Transverse colon (tissue), 4 donors: ENCODE measurements around the gene LYZL1. TPM values are rescaled to one million over a fixed set of nuclear protein-coding genes. Genes with fewer than 3 reads are reported as not detected.

Experiments
- DNase-seq: peaks from one replicate; pipeline ENCODE4 v3.0.0-alpha.2; 2019
- H3K27ac ChIP-seq, 4 donors: fragments of 200-600 bp; sonication (generic); 2 replicates each; pipeline ENCODE4 v1.5.1; 2016 to 2018; ENCODE audit warnings: inconsistent platforms in 4 of 4
- H3K27me3 ChIP-seq: fragments of 200-600 bp; sonication (generic); 2 replicates; pipeline ENCODE4 v1.5.1; 2017; ENCODE audit warnings: inconsistent platforms
- H3K36me3 ChIP-seq, 4 donors: fragments of 200-600 bp; sonication (generic); 2 replicates each; pipeline ENCODE4 v1.5.1; 2017 to 2019; ENCODE audit warnings: inconsistent platforms in 4 of 4
- H3K4me1 ChIP-seq, 4 donors: fragments of 200-600 bp; sonication (generic); 2 replicates each; pipeline ENCODE4 v1.5.1; 2017 to 2020; ENCODE audit warnings: inconsistent platforms in 4 of 4
- H3K4me3 ChIP-seq, 4 donors: fragments of 200-600 bp; sonication (generic); 1 replicate in 1 of 4; 2 replicates in 3 of 4; pipeline versions ENCODE4 v1.5.1 to v1.6.1; 2017 to 2019; ENCODE audit warnings: inconsistent platforms in 4 of 4
- H3K9me3 ChIP-seq, 2 donors: fragments of 200-600 bp; sonication (generic); 2 replicates each; pipeline ENCODE4 v1.5.1; 2017 to 2019; ENCODE audit warnings: inconsistent platforms in 2 of 2
- EP300 ChIP-seq: sonication (generic); formaldehyde crosslinking; IDR thresholded peaks from one replicate; pipeline ENCODE4 v1.6.1; 2017; ENCODE audit warnings: antibody characterized with exemption, low read depth
- POLR2A ChIP-seq: fragments of 450-650 bp; IDR thresholded peaks from one replicate; pipeline ENCODE4 v1.6.1; 2016; ENCODE audit warnings: antibody characterized with exemption, mild to moderate bottlenecking, moderate library complexity
- POLR2AphosphoS5 ChIP-seq, 3 donors: sonication (generic); formaldehyde crosslinking; IDR thresholded peaks; one replicate each; pipeline ENCODE4 v1.6.1; 2016; ENCODE audit warnings: antibody characterized with exemption in 3 of 3
- WGBS, 2 donors: methylation state at CpG; one replicate each; pipeline ENCODE4 v1.1.5; 2018; ENCODE audit warnings: low coverage in 1 of 2; 5-methylcytosine and 5-hydroxymethylcytosine counted together
- in situ Hi-C, 4 donors: fragments of 200-750 bp; cut with MboI; loops; one replicate each; pipeline versions ENCODE4 v1.15.0 to v1.15.1; 2017; ENCODE audit warnings: low sequenced_read_pairs in 3 of 4, low pct_ligation_motif_present in 1 of 4, low pct_unique_long_range_greater_than_20kb in 1 of 4
- intact Hi-C: fragments of 100-400 bp; cut with DNase I; formaldehyde crosslinking; loops from one replicate; pipeline ENCODE4 v1.15.1; 2023; ENCODE audit warnings: low total_unique reads
- total RNA-seq, 4 donors: library from RNA; depleted of rRNA; stranded (reverse); fragments of >200 nt; gene quantifications; one replicate each; pipeline ENCODE4 v1.1.0, GENCODE V29; 2016
- TF ChIP-seq, protein P1 (sequence below), 5 experiments: fragments of 200-600 bp in 3 of 5; fragments of 450-650 bp in 2 of 5; sonication (generic) in 3 of 5; IDR thresholded peaks; 1 replicate in 2 of 5; 2 replicates in 3 of 5; pipeline ENCODE4 v1.5.1; 2016 to 2017; ENCODE audit warnings: antibody characterized with exemption in 5 of 5, inconsistent platforms in 3 of 5, mild to moderate bottlenecking in 2 of 5, moderate library complexity in 1 of 5

The LYZL1 gene
- total RNA-seq, 4 donors from 2014 or later = not detected

GRCh38 chr10:29321656-29322055 is 32.8 kb downstream of the LYZL1 start:
- Histone ChIP-seq H3K4me1 (peaks cover 0 to 11% (median 1%) of the 10 kb centered on the region in 4 donors), H3K27me3 (no peaks in the 10 kb centered on the region), H3K27ac (no peak overlapping the region), H3K4me3 (no peak overlapping the region), H3K36me3 (no peaks in the 10 kb centered on the region), H3K9me3 (no peaks in the 10 kb centered on the region)
- intact Hi-C loops = no loop called here
- no peak for TF ChIP-seq POLR2A
- no peak for TF ChIP-seq POLR2AphosphoS5 (IDR thresholded peaks at IDR 0.05)
- TF ChIP-seq EP300 = no peak
- TF ChIP-seq, protein P1, sequence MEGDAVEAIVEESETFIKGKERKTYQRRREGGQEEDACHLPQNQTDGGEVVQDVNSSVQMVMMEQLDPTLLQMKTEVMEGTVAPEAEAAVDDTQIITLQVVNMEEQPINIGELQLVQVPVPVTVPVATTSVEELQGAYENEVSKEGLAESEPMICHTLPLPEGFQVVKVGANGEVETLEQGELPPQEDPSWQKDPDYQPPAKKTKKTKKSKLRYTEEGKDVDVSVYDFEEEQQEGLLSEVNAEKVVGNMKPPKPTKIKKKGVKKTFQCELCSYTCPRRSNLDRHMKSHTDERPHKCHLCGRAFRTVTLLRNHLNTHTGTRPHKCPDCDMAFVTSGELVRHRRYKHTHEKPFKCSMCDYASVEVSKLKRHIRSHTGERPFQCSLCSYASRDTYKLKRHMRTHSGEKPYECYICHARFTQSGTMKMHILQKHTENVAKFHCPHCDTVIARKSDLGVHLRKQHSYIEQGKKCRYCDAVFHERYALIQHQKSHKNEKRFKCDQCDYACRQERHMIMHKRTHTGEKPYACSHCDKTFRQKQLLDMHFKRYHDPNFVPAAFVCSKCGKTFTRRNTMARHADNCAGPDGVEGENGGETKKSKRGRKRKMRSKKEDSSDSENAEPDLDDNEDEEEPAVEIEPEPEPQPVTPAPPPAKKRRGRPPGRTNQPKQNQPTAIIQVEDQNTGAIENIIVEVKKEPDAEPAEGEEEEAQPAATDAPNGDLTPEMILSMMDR (IDR thresholded peaks at IDR 0.05) = no peak
- in situ Hi-C loops = loop anchor here in 1 of 4 donors (25.0 kb wide), 1 partner anchor 684 kb away; no protein-coding TSS in a partner anchor
- 68 to 74% methylated on average over 6 to 8 of the region's 8 CpGs for WGBS, 2 donors
- DNase-seq = no peak

GRCh38 chr10:29322918-29323317 is 34.0 kb downstream of the LYZL1 start:
- peaks cover 0 to 11% (median 1%) of the 10 kb centered on the region in 4 donors for H3K4me1 ChIP-seq
- H3K36me3 ChIP-seq = no peaks in the 10 kb centered on the region
- H3K4me3 ChIP-seq = no peak overlapping the region
- no peak for DNase-seq
- H3K27ac ChIP-seq = peak overlapping the region in 1 of 4 donors; percentile 21
- in situ Hi-C loops (loop anchor here in 1 of 4 donors (25.0 kb wide), 1 partner anchor 686 kb away; no protein-coding TSS in a partner anchor), intact Hi-C loops (no loop called here)
- no peaks in the 10 kb centered on the region for H3K27me3 ChIP-seq
- 64 to 87% methylated on average over 3 to 5 of the region's 5 CpGs for WGBS, 2 donors
- no peaks in the 10 kb centered on the region for H3K9me3 ChIP-seq
- TF ChIP-seq, protein P1 (IDR thresholded peaks at IDR 0.05) = no peak
- no peak for TF ChIP-seq POLR2A
- TF ChIP-seq EP300 = no peak
- no peak for TF ChIP-seq POLR2AphosphoS5 (IDR thresholded peaks at IDR 0.05)

DNA sequence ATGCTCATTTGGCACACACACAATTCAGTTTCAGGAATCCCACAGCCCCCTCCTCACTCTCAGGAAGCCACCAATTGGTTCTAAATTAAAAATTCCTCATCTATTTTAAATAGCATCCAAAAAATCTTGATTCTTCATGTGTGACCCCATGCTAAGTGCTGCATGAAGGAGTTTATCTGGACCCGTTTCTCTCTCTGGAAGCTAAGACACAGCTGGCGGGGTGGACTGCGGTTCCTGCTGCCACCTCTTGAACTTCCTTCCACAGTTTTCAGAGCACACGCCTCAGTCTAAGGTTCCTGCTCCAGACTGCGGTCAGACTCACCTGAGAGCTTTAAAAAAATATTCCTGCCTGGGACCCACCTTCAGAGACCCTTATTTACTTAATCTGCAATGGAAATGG is 34.5 kb downstream of the LYZL1 start:
- H3K4me3 ChIP-seq = no peak overlapping the region
- peak overlapping the region in 1 of 4 donors; percentile 21 for H3K27ac ChIP-seq
- no peaks in the 10 kb centered on the region for H3K36me3 ChIP-seq
- no peak for DNase-seq
- H3K4me1 ChIP-seq = peaks cover 0 to 11% (median 1%) of the 10 kb centered on the region in 4 donors
- WGBS, 2 donors = 49 to 58% methylated on average over 5 of the region's 5 CpGs
- no peaks in the 10 kb centered on the region for H3K27me3 ChIP-seq
- TF ChIP-seq POLR2A = no peak
- no peak for TF ChIP-seq POLR2AphosphoS5 (IDR thresholded peaks at IDR 0.05)
- TF ChIP-seq, protein P1 (IDR thresholded peaks at IDR 0.05) = no peak
- no peak for TF ChIP-seq EP300
- intact Hi-C loops = no loop called here
- in situ Hi-C loops = loop anchor here in 1 of 4 donors (25.0 kb wide), 1 partner anchor 686 kb away; no protein-coding TSS in a partner anchor
- H3K9me3 ChIP-seq = no peaks in the 10 kb centered on the region

GRCh38 chr10:29324220-29324841 is 35.5 kb downstream of the LYZL1 start:
- WGBS, 2 donors = 81 to 83% methylated on average over 5 to 11 of the region's 11 CpGs
- H3K27ac ChIP-seq = no peak overlapping the region
- H3K27me3 ChIP-seq = no peaks in the 10 kb centered on the region
- no peak overlapping the region for H3K4me3 ChIP-seq
- H3K9me3 ChIP-seq = no peaks in the 10 kb centered on the region
- intact Hi-C loops = no loop called here
- no peaks in the 10 kb centered on the region for H3K36me3 ChIP-seq
- H3K4me1 ChIP-seq = peaks cover 0 to 8% (median 1%) of the 10 kb centered on the region in 4 donors
- TF ChIP-seq POLR2A = no peak
- TF ChIP-seq EP300 = no peak
- no peak for TF ChIP-seq POLR2AphosphoS5 (IDR thresholded peaks at IDR 0.05)
- TF ChIP-seq, protein P1 (IDR thresholded peaks at IDR 0.05) = no peak
- DNase-seq = no peak
- in situ Hi-C loops = loop anchor here in 1 of 4 donors (25.0 kb wide), 1 partner anchor 687 kb away; no protein-coding TSS in a partner anchor
